WTC11 (cell line): ENCODE results near the gene MPV17L2. TPM values are rescaled to one million over a fixed set of nuclear protein-coding genes. Genes with fewer than 3 reads are reported as not detected.

ENCODE experiments used
- ATAC-seq: fragments of 200-7000 bp; cut with Tn5 transposase; 2 replicates; pipeline ENCODE4 v1.10.0; 2021; ENCODE audit warnings: mild to moderate bottlenecking, moderate library complexity
- CTCF ChIA-PET: fragments of 300-600 bp; sonication (Branson Sonifier 250); formaldehyde crosslinking; loops from one replicate; lab custom pipeline; 2021; ENCODE audit warnings: antibody characterized with exemption; lab: Charles Lee
- POLR2A ChIA-PET: fragments of 350-600 bp; sonication (Branson Sonifier 250); formaldehyde crosslinking; loops from one replicate; lab custom pipeline; 2021; ENCODE audit warnings: antibody characterized with exemption; lab: Charles Lee
- DNase-seq: peaks from one replicate; pipeline ENCODE4 v3.0.0; 2021; ENCODE audit warnings: low spot score
- H3K27ac Mint-ChIP-seq: 2 replicates; pipeline ENCODE4 v1.8.0; 2021; ENCODE audit warnings: mixed read lengths
- H3K27me3 Mint-ChIP-seq: 2 replicates; pipeline ENCODE4 v1.8.0; 2021; ENCODE audit warnings: low read depth, mild to moderate bottlenecking, moderate library complexity, mixed read lengths
- H3K36me3 Mint-ChIP-seq: 2 replicates; pipeline ENCODE4 v1.8.0; 2021; ENCODE audit warnings: mixed read lengths
- H3K4me1 Mint-ChIP-seq: 2 replicates; pipeline ENCODE4 v1.8.0; 2022; ENCODE audit warnings: mixed read lengths
- H3K4me3 Mint-ChIP-seq: 2 replicates; pipeline ENCODE4 v1.8.0; 2021; ENCODE audit warnings: mild to moderate bottlenecking, moderate library complexity, mixed read lengths
- H3K9me3 Mint-ChIP-seq: 2 replicates; pipeline ENCODE4 v1.8.0; 2021; ENCODE audit warnings: mixed read lengths
- CTCF ChIP-seq: fragments of 200-600 bp; IDR thresholded peaks from 2 replicates; pipeline ENCODE4 v1.8.0; 2022; ENCODE audit warnings: antibody characterized with exemption
- E2F4 ChIP-seq: sonication (generic); formaldehyde crosslinking; IDR thresholded peaks from 2 replicates; pipeline ENCODE4 v1.8.1; 2022; ENCODE audit warnings: low read depth, mild to moderate bottlenecking, moderate library complexity, missing genetic modification reagents, borderline replicate concordance
- FOXP1 ChIP-seq: sonication (generic); formaldehyde crosslinking; IDR thresholded peaks from 2 replicates; pipeline ENCODE4 v1.8.0; 2022; ENCODE audit warnings: missing genetic modification reagents, mild to moderate bottlenecking, moderate library complexity, borderline replicate concordance
- FOXP4 ChIP-seq: sonication (generic); formaldehyde crosslinking; IDR thresholded peaks from 2 replicates; pipeline ENCODE4 v1.8.0; 2022; ENCODE audit warnings: mild to moderate bottlenecking, missing genetic modification reagents
- GTF2I ChIP-seq: fragments of 250-450 bp; sonication (Bioruptor Pico); conservative IDR thresholded peaks from 2 replicates; pipeline ENCODE4 v1.4.0; 2021; ENCODE audit warnings: mild to moderate bottlenecking
- JUN ChIP-seq: sonication (generic); formaldehyde crosslinking; IDR thresholded peaks from 2 replicates; pipeline ENCODE4 v1.8.0; 2023; ENCODE audit warnings: mild to moderate bottlenecking, missing genetic modification reagents
- NR3C1 ChIP-seq: sonication (generic); formaldehyde crosslinking; conservative IDR thresholded peaks from 2 replicates; pipeline ENCODE4 v1.8.1; 2023; ENCODE audit warnings: low read depth, mild to moderate bottlenecking, missing genetic modification reagents
- PRDM15 ChIP-seq: sonication (generic); formaldehyde crosslinking; IDR thresholded peaks from 2 replicates; pipeline ENCODE4 v1.8.0; 2022; ENCODE audit warnings: missing genetic modification reagents
- SMAD3 ChIP-seq: sonication (generic); formaldehyde crosslinking; IDR thresholded peaks from 2 replicates; pipeline ENCODE4 v1.8.0; 2022; ENCODE audit warnings: missing genetic modification reagents, mild to moderate bottlenecking, borderline replicate concordance
- SMAD4 ChIP-seq: sonication (generic); formaldehyde crosslinking; IDR thresholded peaks from 2 replicates; pipeline ENCODE4 v1.8.0; 2022; ENCODE audit warnings: mild to moderate bottlenecking, missing genetic modification reagents
- SP1 ChIP-seq: sonication (generic); formaldehyde crosslinking; conservative IDR thresholded peaks from 2 replicates; pipeline ENCODE4 v1.8.1; 2022; ENCODE audit warnings: missing genetic modification reagents
- TCF7 ChIP-seq: sonication (generic); formaldehyde crosslinking; IDR thresholded peaks from 2 replicates; pipeline ENCODE4 v1.8.0; 2022; ENCODE audit warnings: mild to moderate bottlenecking, low read depth, missing genetic modification reagents, moderate library complexity
- ZBTB21 ChIP-seq: sonication (generic); formaldehyde crosslinking; IDR thresholded peaks from 2 replicates; pipeline ENCODE4 v1.8.1; 2023; ENCODE audit warnings: mild to moderate bottlenecking, missing genetic modification reagents, borderline replicate concordance
- ZMAT4 ChIP-seq: fragments of 250-450 bp; sonication (Bioruptor Pico); IDR thresholded peaks from 2 replicates; pipeline ENCODE4 v1.9.0; 2021; ENCODE audit warnings: mild to moderate bottlenecking
- ZNF281 ChIP-seq: sonication (generic); formaldehyde crosslinking; IDR thresholded peaks from 2 replicates; pipeline ENCODE4 v1.8.0; 2023; ENCODE audit warnings: mild to moderate bottlenecking, missing genetic modification reagents
- ZNF425 ChIP-seq: fragments of 250-450 bp; sonication (Bioruptor Pico); conservative IDR thresholded peaks from 2 replicates; pipeline ENCODE4 v1.9.0; 2021; ENCODE audit warnings: mild to moderate bottlenecking
- total RNA-seq: library from RNA; stranded (reverse); gene quantifications from 3 replicates; pipeline ENCODE4 v1.2.3, GENCODE V29; 2021

MPV17L2 gene
- total RNA-seq, 1 experiment from 2014 or later = 29.8 TPM

GRCh38 chr19:18225355-18225701, 32.3 kb downstream of the MPV17L2 start:
- Mint-ChIP-seq H3K27ac (no peak overlapping the region), H3K4me3 (peak overlapping the region; percentile 92), H3K4me1 (peaks cover 25% of the 10 kb centered on the region), H3K9me3 (no peaks in the 10 kb centered on the region), H3K27me3 (peaks cover 42% of the 10 kb centered on the region), H3K36me3 (no peaks in the 10 kb centered on the region)
- ChIA-PET CTCF (interaction anchor here (0.5 to 3.9 kb wide), 8 partner anchors 17 to 185 kb away, joined by 3 to 72 read pairs (median 7); a partner anchor contains a TSS), POLR2A (interaction anchor here (2.1 kb wide), 1 partner anchor 31 kb away, joined by 5 read pairs; no protein-coding TSS in a partner anchor)
- TF ChIP-seq ZMAT4 = no peak
- no peak for TF ChIP-seq ZNF425 (CRISPR knock-in tag)
- no peak for TF ChIP-seq GTF2I (CRISPR knock-in tag)
- no peak for TF ChIP-seq ZBTB21 (CRISPR knock-in tag)
- TF ChIP-seq FOXP1 (CRISPR knock-in tag) = 0 out of 2 replicates have a peak, but pooled peaks have one; percentile 36
- no peak for DNase-seq
- ATAC-seq = no peak

GRCh38 chr19:18225702-18226468, 32.9 kb downstream of the MPV17L2 start, which contains the start of gene PDE4C:
PDE4C (minus strand) TSS chr19:18226438; CDS start chr19:18226415, 23 bp downstream.
- POLR2A ChIA-PET = no interaction called here
- DNase-seq (peak; percentile 43), ATAC-seq (no peak)
- Mint-ChIP-seq H3K36me3 (no peaks in the 10 kb centered on the region), H3K27ac (no peak within 1 kb of the TSS), H3K27me3 (peaks cover 38% of the 10 kb centered on the region), H3K4me1 (peaks cover 25% of the 10 kb centered on the region), H3K9me3 (no peaks in the 10 kb centered on the region), H3K4me3 (peak within 1 kb of the TSS; percentile 92)
- CTCF ChIA-PET = interaction anchor here (0.5 to 3.9 kb wide), 8 partner anchors 18 to 185 kb away, joined by 3 to 72 read pairs (median 5); a partner anchor contains a TSS
- no peak for TF ChIP-seq ZNF281 (CRISPR knock-in tag)
- no peak for TF ChIP-seq SMAD4 (CRISPR knock-in tag)
- no peak for TF ChIP-seq TCF7 (CRISPR knock-in tag)
- no peak for TF ChIP-seq PRDM15 (CRISPR knock-in tag)
- no peak for TF ChIP-seq JUN
- no peak for TF ChIP-seq NR3C1 (CRISPR knock-in tag)
- TF ChIP-seq ZBTB21 (CRISPR knock-in tag) = no peak
- TF ChIP-seq SP1 (CRISPR knock-in tag) = no peak
- TF ChIP-seq FOXP4 (CRISPR knock-in tag) = no peak
- TF ChIP-seq FOXP1 (CRISPR knock-in tag) = no peak
- TF ChIP-seq CTCF = no peak
- TF ChIP-seq E2F4 (CRISPR knock-in tag) = no peak
- TF ChIP-seq SMAD3 (CRISPR knock-in tag) = no peak
